ENCODE measurements around the gene UBC.
"Not testable (repeated sequence)": the region's sequence is repeated elsewhere in the genome, so short reads cannot be mapped to it uniquely, and the experiment has no call there.

The UBC gene

DNA sequence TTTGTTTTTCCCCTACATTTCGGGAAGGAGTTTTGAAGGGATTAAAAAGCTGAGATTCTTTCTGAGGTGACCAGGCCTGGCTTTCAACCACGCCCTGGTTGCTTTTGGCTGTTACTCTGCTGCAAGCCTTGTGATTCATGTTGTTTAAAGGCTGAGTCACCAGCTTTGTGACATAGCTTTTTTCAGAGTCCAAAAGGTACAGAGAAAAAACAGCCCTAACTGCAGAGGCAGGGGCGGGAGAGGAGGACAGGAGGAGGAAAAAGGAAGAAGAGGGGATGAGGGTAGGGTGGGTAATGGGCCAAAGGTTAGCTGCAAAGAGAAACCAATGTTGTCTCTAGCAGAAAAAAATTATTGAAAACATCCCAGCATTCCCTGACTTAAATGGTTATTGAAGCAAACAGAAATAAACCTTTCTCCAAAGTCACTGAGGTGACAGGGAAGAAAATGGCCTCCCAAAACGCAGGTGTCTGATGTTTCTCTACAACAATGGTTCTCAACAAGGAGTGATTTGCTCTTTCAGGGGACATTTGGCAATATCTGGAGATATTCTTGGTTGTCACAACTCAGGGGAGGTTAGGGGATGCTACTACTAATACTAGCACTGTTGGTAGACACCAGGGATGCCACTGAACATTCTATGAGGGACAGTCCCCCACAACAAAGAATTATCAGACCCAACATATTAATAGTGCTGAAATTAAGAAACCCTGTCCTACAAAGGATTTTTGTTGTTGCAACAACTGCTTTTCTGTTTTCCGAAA is 2.1 kb upstream of the UBC start:
- in situ Hi-C loops (cut with HindIII; ENCODE audit: low sequenced_read_pairs), result no loop called here

DNA sequence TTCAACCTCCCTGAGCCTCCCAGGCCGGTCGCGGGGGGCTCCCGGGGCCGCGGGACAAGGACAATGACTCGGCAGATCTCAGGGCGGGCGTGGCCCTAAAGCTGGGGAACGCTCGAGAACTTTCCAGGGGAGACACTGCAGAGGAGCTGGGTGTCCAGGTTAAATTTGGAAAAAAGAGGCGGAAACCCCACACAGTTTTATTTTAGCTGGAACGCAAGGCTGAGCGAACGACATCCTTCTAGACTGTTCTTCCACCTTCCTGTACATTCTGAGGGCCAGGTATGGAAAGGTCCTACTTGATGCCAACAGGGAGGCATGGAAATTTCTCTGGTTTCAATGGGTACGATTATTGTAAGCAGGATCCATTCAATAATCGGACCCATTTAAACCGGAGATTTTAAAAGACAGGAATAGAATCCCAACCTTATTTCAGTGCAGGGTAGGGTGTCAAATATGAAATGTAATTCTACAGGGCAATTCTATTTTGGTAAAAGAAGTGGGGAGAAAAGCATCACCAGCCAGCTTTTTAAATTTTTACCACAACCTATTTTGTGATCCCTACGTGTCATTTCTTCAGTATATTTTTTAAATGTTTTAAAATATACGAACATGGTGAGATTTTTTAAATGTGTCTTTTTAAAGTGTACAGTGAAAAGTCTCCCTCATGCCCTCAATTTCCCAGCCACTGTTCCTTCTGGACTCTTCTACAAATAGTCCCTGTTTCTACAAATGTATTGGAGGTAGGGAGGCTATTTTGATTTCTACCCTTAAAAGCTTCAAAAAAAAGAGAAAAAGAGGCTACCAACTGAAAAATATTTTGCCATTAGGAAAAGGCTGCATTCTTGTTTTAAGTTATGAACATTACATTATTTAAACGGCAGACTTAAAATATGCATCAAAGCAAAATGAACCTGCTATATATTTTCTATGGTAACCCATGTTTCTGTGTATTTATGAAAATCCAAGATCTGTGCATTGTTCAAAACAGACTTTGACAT is 1.1 kb upstream of the UBC start:
- in situ Hi-C loops (cut with HindIII; ENCODE audit: low sequenced_read_pairs), result no loop called here

DNA sequence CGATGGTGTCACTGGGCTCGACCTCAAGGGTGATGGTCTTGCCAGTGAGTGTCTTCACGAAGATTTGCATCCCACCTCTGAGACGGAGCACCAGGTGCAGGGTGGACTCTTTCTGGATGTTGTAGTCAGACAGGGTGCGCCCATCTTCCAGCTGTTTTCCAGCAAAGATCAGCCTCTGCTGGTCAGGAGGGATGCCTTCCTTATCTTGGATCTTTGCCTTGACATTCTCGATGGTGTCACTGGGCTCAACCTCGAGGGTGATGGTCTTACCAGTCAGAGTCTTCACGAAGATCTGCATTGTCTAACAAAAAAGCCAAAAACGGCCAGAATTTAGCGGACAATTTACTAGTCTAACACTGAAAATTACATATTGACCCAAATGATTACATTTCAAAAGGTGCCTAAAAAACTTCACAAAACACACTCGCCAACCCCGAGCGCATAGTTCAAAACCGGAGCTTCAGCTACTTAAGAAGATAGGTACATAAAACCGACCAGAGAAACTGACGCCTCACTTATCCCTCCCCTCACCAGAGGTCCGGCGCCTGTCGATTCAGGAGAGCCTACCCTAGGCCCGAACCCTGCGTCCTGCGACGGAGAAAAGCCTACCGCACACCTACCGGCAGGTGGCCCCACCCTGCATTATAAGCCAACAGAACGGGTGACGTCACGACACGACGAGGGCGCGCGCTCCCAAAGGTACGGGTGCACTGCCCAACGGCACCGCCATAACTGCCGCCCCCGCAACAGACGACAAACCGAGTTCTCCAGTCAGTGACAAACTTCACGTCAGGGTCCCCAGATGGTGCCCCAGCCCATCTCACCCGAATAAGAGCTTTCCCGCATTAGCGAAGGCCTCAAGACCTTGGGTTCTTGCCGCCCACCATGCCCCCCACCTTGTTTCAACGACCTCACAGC is 717 bp downstream of the UBC start:
- in situ Hi-C loops (cut with HindIII; ENCODE audit: low sequenced_read_pairs), result no loop called here

DNA sequence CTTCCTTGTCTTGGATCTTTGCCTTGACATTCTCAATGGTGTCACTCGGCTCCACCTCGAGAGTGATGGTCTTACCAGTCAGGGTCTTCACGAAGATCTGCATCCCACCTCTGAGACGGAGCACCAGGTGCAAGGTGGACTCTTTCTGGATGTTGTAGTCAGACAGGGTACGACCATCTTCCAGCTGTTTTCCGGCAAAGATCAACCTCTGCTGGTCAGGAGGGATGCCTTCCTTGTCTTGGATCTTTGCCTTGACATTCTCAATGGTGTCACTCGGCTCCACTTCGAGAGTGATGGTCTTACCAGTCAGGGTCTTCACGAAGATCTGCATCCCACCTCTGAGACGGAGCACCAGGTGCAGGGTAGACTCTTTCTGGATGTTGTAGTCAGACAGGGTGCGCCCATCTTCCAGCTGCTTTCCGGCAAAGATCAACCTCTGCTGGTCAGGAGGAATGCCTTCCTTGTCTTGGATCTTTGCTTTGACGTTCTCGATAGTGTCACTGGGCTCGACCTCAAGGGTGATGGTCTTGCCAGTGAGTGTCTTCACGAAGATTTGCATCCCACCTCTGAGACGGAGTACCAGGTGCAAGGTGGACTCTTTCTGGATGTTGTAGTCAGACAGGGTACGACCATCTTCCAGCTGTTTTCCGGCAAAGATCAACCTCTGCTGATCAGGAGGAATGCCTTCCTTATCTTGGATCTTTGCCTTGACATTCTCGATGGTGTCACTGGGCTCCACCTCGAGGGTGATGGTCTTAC is 1.7 kb downstream of the UBC start:
- in situ Hi-C loops (cut with HindIII; ENCODE audit: low sequenced_read_pairs), result not testable (repeated sequence)

DNA sequence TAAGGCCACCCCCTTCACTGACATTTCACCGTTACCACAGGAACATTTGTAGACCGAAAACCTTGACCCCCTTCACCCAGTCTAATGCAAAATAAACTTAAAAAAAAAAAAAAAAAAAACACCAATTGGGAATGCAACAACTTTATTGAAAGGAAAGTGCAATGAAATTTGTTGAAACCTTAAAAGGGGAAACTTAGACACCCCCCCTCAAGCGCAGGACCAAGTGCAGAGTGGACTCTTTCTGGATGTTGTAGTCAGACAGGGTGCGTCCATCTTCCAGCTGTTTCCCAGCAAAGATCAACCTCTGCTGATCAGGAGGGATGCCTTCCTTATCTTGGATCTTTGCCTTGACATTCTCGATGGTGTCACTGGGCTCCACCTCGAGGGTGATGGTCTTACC is 2.9 kb downstream of the UBC start:
- in situ Hi-C loops (cut with HindIII; ENCODE audit: low sequenced_read_pairs), result not testable (repeated sequence)

DNA sequence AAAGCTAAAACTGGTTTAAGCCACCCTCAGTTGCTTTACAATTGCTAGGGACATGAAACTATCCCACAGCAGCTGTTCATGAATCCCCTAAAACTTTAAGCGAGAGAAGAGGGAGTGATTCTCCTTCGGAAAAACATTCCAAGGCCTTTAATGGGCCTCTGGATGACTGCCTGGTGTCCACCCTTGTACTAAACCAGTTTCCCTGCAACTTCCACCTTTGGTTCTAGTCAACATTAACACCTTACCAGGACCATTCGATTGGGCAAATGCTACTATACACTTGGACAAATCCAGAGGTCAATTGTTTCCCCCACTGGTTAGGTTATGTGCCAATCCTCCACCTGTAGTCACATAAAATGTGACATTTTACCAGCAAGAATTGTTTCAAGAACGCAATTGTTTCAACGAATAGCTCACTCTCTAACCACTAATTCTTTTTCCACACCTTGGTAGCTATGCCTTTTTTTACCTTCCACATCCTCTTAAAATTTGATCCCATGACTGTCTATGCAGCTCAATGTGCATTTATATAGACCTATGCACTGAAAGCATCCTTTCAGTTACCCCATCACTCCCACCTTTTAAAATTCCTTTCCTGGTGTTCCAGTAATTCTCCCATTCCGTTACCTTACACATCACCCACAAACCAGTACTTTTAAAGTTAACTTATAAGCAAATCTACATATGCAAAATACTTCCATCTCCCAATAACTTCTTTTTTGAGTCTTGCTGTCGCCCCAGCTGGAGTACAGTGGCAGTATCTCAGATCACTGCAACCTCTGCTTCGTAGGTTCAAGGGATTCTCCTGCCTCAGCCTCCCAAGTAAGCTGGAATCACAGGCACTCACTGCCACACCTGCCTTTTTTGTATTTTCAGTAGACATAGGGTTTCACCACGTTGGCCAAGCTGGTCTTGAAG is 3.6 kb downstream of the UBC start:
- in situ Hi-C loops (cut with HindIII; ENCODE audit: low sequenced_read_pairs), result no loop called here

DNA sequence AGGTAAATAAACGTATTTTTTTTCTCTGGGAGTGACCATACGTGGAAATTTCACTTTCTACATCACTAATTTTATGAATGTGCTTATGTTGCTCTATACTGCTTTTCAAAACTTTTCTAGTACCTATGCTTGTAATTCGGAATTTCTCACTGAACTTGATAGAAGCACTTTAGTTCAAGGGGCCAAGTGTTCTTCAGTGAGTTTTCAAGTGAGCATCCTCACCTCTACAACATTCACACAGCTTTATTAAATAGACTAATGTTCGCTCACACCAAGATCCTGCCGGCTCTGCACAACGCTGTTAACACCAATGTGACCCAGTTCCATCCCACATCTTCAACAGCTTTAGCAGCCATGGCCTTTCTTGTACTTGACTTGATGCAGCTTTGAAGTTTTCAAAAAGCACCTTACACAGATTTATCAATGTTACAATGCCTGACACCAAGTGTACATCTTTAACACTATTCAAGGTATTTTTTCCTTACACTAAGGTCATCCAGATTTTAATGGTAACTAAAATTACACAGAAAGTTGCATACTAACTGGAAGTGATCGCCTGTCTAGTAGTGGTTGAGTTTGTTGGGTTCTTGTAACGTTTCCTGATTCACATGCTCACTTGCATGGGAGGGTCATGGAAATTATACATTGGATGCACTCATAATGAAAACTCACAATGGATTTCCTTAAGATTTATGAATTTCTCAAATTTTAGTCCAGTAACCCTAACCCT is 4.5 kb downstream of the UBC start:
- in situ Hi-C loops (cut with HindIII; ENCODE audit: low sequenced_read_pairs), result no loop called here

DNA sequence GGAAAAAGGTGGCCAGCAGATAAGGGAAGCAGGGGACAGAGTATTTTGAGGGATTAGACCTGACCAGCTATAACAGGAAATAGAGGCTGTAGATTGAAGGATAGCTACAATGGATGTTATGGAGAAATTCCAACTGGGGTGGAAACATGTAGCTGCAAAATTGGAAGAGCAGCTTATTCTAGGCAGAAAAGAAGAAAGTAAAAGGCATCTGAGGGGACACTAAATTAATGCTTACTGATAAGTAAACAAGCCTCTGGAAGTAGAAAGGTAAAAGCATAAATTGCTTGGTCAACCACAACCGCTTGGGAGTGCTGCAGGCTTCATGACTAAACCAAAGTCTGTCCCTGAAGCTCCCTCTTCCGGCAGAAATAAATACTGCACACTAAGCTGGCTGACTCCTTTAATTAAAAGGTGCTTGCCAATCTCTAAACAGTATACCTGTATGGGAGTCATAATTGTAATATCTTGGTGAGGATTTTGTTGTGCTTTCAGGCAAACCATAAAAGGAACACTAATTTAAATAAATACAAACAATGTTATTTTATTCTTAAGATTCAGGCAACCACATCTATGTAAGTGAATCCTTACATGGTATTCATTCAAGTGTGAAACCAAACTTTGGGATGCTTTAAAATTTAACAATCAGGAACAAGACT is 7.7 kb downstream of the UBC start:
- in situ Hi-C loops (cut with HindIII; ENCODE audit: low sequenced_read_pairs), result no loop called here

DNA sequence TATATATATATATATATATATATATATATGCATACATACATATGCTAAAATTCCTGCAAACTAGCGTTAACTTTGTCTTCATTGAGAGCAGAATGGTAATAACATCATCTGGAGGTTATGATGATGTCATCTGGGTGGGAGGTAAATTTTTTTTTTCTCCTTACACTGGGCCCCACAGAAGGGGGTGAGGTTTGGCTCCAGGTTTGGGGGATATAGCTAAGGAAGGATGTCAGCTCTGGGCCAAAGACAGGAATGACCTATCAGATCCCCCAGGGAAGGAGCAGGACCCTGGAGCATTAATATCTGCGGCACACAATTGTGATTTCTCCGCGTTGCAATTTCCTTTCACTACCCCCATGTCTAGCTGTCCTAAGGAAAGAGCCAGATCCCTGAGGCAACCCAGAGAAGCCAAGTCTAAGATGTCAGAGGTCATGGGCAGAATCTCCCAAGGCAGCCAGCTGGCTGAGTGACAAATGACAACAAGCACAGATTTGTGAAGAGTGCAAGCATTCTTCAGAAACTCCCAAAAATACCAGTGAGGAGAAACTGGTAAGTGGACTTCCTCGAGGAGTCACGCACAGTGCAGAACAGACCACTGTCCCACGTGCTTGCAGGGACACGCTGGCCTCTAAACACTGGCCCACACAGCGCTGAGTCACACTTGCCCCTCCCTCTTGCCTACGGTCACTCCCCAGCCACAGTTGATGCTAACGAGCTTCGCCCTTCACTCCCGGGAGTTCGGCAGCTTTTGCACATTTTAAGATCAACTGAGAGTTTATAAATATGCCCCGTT is 9.9 kb downstream of the UBC start:
- in situ Hi-C loops (cut with HindIII; ENCODE audit: low sequenced_read_pairs), result no loop called here

DNA sequence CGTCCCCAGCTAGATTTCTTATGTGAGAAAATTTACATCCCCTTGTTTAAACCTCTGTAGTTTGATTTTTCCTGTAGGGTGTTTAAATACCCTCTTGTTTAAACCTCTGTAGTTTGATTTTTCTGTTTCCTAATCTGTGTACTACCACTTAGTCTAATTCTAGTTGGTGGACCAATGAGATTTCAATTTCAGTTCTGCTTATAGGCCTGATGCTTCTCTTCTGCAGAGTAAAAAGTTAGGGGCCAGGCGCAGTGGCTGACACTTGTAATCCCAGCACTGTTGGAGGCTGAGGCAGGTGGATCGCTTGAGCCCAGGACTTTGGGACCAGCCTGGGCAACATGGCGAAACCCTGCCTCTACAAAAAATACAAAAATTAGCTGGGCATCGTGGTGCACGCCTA is 11.5 kb downstream of the UBC start:
- in situ Hi-C loops (cut with HindIII; ENCODE audit: low sequenced_read_pairs), result no loop called here

DNA sequence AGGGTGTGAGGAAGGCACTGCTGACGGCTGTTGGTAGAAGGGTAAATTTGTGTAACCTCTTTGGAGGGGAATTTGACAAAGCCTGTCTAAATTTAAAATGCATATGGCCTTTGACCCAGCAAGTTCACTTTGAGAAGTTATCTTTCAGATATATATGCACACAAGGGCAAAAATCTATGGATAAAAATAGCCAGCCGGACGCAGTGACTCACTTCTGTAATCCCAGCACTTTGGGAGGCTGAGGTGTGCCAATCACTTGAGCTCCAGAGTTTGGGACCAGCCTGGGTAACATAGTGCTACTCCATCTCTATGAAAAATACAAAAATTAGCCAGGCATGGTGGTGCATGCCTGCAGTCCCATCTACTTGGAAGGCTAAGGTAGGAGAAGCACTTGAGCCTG is 13.4 kb downstream of the UBC start:
- in situ Hi-C loops (cut with HindIII; ENCODE audit: low sequenced_read_pairs), result no loop called here

DNA sequence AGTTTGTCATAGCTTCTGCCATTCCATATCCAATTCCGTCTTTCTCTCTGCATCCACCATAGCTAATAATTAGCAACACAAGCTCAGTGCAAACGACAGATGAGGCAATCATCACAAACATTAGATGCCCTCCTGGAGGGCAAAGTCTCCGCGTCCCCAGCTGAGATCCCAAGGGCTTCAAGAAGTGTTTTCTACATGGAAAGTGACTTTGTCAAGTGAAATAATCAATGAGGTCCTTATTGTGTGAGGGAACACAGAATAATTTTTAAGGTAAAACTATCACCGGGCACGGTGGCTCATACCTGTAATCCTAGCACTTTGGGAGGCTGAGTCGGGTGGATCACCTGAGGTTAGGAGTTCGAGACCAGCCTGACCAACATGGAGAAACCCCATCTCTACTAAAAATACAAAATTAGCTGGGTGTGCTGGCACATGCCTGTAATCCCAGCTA is 14.1 kb downstream of the UBC start:
- in situ Hi-C loops (cut with HindIII; ENCODE audit: low sequenced_read_pairs), result not testable (repeated sequence)

DNA sequence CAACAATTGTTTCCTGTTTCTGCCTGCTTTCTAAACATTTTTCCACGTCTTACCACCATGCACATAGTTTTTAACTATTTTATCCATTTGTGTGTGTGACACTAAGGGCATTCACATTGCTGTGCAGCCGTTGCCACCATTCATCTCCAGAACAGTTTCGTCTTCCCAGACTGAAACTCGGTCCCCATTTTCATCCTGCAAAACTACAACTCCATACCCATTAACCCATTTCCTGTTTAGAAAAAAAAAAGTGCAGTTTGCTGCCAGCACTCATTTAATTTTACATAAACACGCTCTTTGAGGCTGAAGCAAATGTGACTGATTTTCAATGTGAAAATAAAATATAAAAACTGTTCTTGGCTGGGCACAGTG is 15.5 kb downstream of the UBC start:
- in situ Hi-C loops (cut with HindIII; ENCODE audit: low sequenced_read_pairs), result no loop called here

DNA sequence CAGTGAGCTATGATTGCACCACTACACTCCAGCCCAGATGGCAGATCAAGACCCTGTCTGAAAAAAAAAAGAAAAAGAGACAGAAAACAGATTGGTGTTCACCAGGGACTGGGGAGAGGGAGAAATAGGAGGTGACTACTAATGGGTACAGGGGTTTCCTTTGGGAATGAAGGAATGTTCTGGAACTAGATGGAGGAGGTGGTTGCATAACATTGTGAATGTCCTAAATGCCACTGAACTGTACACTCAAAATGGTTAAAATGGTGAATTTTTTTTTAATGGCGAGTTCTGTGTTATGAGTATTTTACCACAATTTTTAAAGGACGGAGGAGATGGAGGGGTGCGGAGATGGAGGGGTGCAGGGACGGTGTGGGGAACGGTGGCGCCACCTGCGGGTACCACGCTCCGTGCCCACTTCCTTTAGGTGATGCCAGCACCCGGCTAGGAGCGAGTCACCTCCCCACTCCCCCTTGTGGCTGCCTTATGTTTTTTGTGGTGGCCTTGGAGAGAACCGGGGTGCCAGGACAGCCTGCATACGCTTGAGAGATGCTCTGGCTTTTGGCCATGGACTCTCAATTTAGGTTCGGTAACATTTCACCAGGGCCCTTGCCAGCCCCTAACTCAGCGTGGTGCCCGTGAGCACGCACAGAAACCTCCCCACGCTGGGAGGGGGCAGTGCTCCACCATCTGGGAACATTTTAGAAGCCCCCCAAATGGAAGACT is 16.1 kb downstream of the UBC start:
- in situ Hi-C loops (cut with HindIII; ENCODE audit: low sequenced_read_pairs), result no loop called here

DNA sequence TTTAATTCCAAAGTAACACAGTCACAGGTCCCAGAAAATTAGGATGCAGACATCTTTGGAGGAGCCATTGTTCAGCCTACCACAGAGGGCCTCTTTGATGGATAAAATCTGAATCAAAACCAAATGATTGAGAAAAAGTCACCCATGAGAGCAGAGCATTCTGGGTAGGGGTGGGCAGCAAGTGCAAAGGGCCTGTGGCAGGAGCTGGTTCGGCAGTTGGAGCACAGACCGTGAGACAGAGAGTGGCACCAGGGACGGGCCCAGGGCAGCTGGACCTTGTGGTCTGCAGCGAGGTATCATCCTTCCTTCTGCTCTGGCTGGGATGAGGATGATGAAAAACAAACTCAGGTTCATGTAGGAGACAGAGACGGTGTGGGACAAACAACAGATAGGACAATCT is 18.0 kb downstream of the UBC start:
- in situ Hi-C loops (cut with HindIII; ENCODE audit: low sequenced_read_pairs), result no loop called here

DNA sequence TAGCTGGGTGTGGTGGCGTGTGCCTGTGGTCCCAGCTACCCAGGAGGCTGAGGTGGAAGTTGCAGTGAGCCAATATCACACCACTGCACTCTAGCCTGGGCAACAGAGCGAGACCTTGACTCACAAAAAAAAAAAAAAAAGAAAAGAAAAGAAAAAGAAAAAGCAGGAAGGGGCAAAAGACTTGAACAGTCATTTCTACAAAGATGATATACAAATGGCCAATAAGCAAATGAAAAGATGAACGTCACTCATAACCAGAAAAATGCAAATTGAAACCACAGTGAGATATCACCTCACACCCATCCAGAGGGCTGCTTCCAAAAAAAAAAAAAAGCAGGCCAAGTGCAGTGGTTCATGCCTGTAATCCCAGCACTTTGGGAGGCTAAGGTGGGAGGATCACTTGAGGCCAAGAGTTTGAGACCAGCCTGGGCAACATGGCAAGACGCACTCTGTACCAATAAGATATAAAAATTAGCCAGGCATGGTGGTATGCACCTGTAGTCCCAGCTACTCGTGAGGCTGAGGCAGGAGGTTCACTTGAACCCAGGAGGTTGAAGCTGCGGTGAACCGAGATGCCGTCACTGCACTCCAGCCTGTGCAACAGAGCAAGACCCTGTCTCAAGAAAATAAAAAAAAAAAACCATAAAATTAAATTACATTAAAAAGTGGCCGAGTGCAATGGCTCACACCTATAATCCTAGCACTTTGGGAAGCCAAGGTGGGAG is 20.5 kb downstream of the UBC start:
- in situ Hi-C loops (cut with HindIII; ENCODE audit: low sequenced_read_pairs), result no loop called here
